Caki2 (cell line): Measurements from ENCODE around the gene SKOR2. TPM values are rescaled to one million over a fixed set of nuclear protein-coding genes. Genes with fewer than 3 reads are reported as not detected.
"Not testable (repeated sequence)": the region's sequence is repeated elsewhere in the genome, so short reads cannot be mapped to it uniquely, and the experiment has no call there.

ENCODE experiments used
- DNase-seq: peaks from one replicate; pipeline ENCODE4 v3.0.0-alpha.2; 2015; ENCODE audit warnings: low read depth
- in situ Hi-C: cut with HindIII; loops from 2 replicates; pipeline ENCODE4 v1.10.0; 2016; ENCODE audit warnings: low sequenced_read_pairs, low pct_unique_long_range_greater_than_20kb, mixed read lengths
- total RNA-seq: library from RNA; depleted of rRNA; stranded (reverse); fragments of >200 nt; shearing (Covaris generic); gene quantifications from 2 replicates; pipeline ENCODE4 v1.2.3, GENCODE V29; 2014; ENCODE audit warnings: low replicate concordance

SKOR2 gene
- total RNA-seq, 1 experiment from 2014 or later, result not detected

GRCh38 chr18:47226660-47227059, 24.8 kb downstream of the SKOR2 start:
- no peak for DNase-seq
- in situ Hi-C loops, result no loop called here

- DNase-seq, result peak; percentile 20
- in situ Hi-C loops, result no loop called here
Measured at GRCh38 chr18:47215554-47216138, 35.8 kb downstream of the SKOR2 start.

- DNase-seq, result no peak
- in situ Hi-C loops, result no loop called here
Measured at GRCh38 chr18:47209171-47209570, 42.3 kb downstream of the SKOR2 start.

- in situ Hi-C loops, result no loop called here
- no peak for DNase-seq
Measured at GRCh38 chr18:47206945-47207637, 44.4 kb downstream of the SKOR2 start.

GRCh38 chr18:47204908-47205522, 46.4 kb downstream of the SKOR2 start:
- in situ Hi-C loops, result no loop called here
- DNase-seq, result no peak

- in situ Hi-C loops, result no loop called here
- no peak for DNase-seq
Measured at GRCh38 chr18:47203626-47204464, 47.6 kb downstream of the SKOR2 start.

- in situ Hi-C loops, DNase-seq: not testable (repeated sequence)
Measured at GRCh38 chr18:47195961-47196360, 55.5 kb downstream of the SKOR2 start.

- peak; percentile 18 for DNase-seq
Measured at GRCh38 chr18:47191961-47192360, 59.5 kb downstream of the SKOR2 start.

GRCh38 chr18:47187721-47188120, 63.7 kb downstream of the SKOR2 start:
- DNase-seq, result no peak
- in situ Hi-C loops, result no loop called here

More at GRCh38 chr18:47191961-47192360, 59.5 kb downstream of the SKOR2 start:
- in situ Hi-C loops, result no loop called here

- DNase-seq, result peak; percentile 72
- in situ Hi-C loops, result no loop called here
Measured at GRCh38 chr18:47184419-47185050, 66.9 kb downstream of the SKOR2 start.

- DNase-seq, in situ Hi-C loops: not testable (repeated sequence)
Measured at GRCh38 chr18:47182156-47182555, 69.3 kb downstream of the SKOR2 start.

GRCh38 chr18:47180765-47181164, 70.7 kb downstream of the SKOR2 start:
- DNase-seq, result no peak
- in situ Hi-C loops, result no loop called here

- no peak for DNase-seq
- in situ Hi-C loops, result no loop called here
Measured at GRCh38 chr18:47179520-47179919, 71.9 kb downstream of the SKOR2 start.

GRCh38 chr18:47175898-47176575, 75.4 kb downstream of the SKOR2 start, which contains the start of gene IER3IP1:
Gene IER3IP1 (minus strand): TSS chr18:47176364. CDS start chr18:47176277, 87 bp downstream.
- peak; percentile 72 for DNase-seq

GRCh38 chr18:47175283-47175897, 76.1 kb downstream of the SKOR2 start:
- DNase-seq, result peak; percentile 2
- in situ Hi-C loops, result no loop called here

More at GRCh38 chr18:47175898-47176575, 75.4 kb downstream of the SKOR2 start, which contains the start of gene IER3IP1:
- in situ Hi-C loops, result no loop called here

- DNase-seq, result peak; percentile 21
Measured at GRCh38 chr18:47174545-47175116, 76.8 kb downstream of the SKOR2 start.

GRCh38 chr18:47172476-47172875, 79.0 kb downstream of the SKOR2 start:
- no peak for DNase-seq
- in situ Hi-C loops, result no loop called here

More at GRCh38 chr18:47174545-47175116, 76.8 kb downstream of the SKOR2 start:
- in situ Hi-C loops, result no loop called here
